Measurements from ENCODE around the gene TMEM176A.

DNA sequence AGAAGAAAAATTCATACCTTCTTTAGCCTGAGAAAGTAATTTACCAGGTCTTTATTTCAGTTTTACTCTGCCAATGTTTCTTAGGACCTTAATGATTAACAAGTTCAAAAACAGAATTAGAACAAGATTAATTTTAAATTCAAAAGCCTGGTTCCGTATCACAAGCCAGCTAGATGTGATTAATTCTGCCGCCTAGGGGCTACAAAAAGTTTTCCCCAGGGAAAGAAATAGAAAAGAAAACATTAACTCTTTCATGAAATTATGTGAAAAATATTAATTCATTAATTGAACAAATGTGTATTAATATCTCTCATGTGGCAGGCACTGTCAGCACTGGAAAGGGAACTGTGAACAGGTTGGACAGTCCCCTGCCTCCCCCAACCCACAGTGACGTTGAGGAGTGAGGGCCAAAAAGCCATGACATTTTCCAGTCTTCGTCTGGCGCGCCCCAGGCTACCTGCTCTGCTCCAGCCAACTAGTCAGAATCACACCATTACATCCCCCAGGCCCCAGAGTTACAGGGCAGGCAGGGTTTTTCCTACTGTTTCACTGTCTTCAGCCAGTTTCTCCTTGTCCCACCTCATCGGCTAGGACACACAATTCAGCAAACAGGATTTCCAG is 20.1 kb downstream of the TMEM176A start:
- no peak for TF ChIP-seq POLR2A (IDR thresholded peaks at IDR 0.05)
- TF ChIP-seq, protein P1, sequence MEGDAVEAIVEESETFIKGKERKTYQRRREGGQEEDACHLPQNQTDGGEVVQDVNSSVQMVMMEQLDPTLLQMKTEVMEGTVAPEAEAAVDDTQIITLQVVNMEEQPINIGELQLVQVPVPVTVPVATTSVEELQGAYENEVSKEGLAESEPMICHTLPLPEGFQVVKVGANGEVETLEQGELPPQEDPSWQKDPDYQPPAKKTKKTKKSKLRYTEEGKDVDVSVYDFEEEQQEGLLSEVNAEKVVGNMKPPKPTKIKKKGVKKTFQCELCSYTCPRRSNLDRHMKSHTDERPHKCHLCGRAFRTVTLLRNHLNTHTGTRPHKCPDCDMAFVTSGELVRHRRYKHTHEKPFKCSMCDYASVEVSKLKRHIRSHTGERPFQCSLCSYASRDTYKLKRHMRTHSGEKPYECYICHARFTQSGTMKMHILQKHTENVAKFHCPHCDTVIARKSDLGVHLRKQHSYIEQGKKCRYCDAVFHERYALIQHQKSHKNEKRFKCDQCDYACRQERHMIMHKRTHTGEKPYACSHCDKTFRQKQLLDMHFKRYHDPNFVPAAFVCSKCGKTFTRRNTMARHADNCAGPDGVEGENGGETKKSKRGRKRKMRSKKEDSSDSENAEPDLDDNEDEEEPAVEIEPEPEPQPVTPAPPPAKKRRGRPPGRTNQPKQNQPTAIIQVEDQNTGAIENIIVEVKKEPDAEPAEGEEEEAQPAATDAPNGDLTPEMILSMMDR (IDR thresholded peaks at IDR 0.05) = no peak
